GM12878 (cell line): Measurements from ENCODE around the gene LMAN2.

Experiments used
- CEBPB ChIP-seq, 2 experiments: fragments of 150-350 bp in 1 of 2; IDR thresholded peaks; 2 replicates each; pipeline ENCODE4 v1.6.1; 2012 to 2014; ENCODE audit warnings: low read depth in 2 of 2, low read length in 2 of 2, borderline replicate concordance in 1 of 2, inconsistent platforms in 1 of 2
- CTCF ChIP-seq, 3 experiments: IDR thresholded peaks in 2 of 3; conservative IDR thresholded peaks in 1 of 3; 2 replicates each; pipeline ENCODE4 v1.5.1; 2011; ENCODE audit warnings: low read depth in 3 of 3, low read length in 3 of 3, mild to moderate bottlenecking in 3 of 3, control low read depth in 2 of 3, moderate library complexity in 2 of 3, inconsistent platforms in 1 of 3, mixed read lengths in 1 of 3; ENCODE audit not compliant: control insufficient read depth in 2 of 3, insufficient read depth in 1 of 3; ENCODE audit errors: extremely low read depth in 1 of 3
- EZH2 ChIP-seq: IDR thresholded peaks from 2 replicates; pipeline ENCODE4 v1.6.1; 2012; ENCODE audit warnings: low read depth, mild to moderate bottlenecking, control low read depth, inconsistent platforms, low read length, borderline replicate concordance; ENCODE audit not compliant: control insufficient read depth
- FOS ChIP-seq: IDR thresholded peaks from 3 replicates; pipeline ENCODE4 v1.6.1; 2011; ENCODE audit warnings: borderline replicate concordance; ENCODE audit not compliant: insufficient read length; ENCODE audit errors: extremely low read depth
- POLR2A ChIP-seq: IDR thresholded peaks from 2 replicates; pipeline ENCODE4 v1.6.1; 2011; ENCODE audit warnings: low read depth, mild to moderate bottlenecking, low read length
- POLR2AphosphoS5 ChIP-seq: IDR thresholded peaks from 2 replicates; pipeline ENCODE4 v1.6.1; 2011; ENCODE audit warnings: mild to moderate bottlenecking, low read length, inconsistent platforms
- RELB ChIP-seq: fragments of 450-650 bp; IDR thresholded peaks from 2 replicates; pipeline ENCODE4 v1.6.1; 2017; ENCODE audit warnings: low read depth, mild to moderate bottlenecking, moderate library complexity
- TAF1 ChIP-seq: IDR thresholded peaks from 2 replicates; pipeline ENCODE4 v1.6.1; 2011; ENCODE audit warnings: mild to moderate bottlenecking, low read depth, low read length, borderline replicate concordance
- ZNF24 ChIP-seq: fragments of 450-650 bp; IDR thresholded peaks from 2 replicates; pipeline ENCODE4 v1.6.1; 2017; ENCODE audit warnings: antibody characterized with exemption, mild to moderate bottlenecking
- ZNF274 ChIP-seq: IDR thresholded peaks from one replicate; pipeline ENCODE4 v1.8.0; 2011; ENCODE audit not compliant: insufficient read length, insufficient read depth

- no peak for TF ChIP-seq CEBPB (IDR thresholded peaks at IDR 0.05; ENCODE audit: borderline replicate concordance in 1 of 2, low read depth in 2 of 2, low read length in 2 of 2)
- no peak for TF ChIP-seq EZH2
- no peak for TF ChIP-seq ZNF274
- no peak for TF ChIP-seq CTCF (IDR thresholded peaks at IDR 0.05 in 2 of 3, conservative IDR thresholded peaks at IDR 0.05 in 1 of 3; ENCODE audit: control insufficient read depth in 2 of 3, extremely low read depth in 1 of 3, insufficient read depth in 1 of 3, low read depth in 3 of 3, low read length in 3 of 3)
- no peak for TF ChIP-seq ZNF24
- peak; percentile 82 for TF ChIP-seq POLR2A
- TF ChIP-seq FOS: no peak
- peak; percentile 58; the same call in 1 of the 2 replicates for TF ChIP-seq TAF1
- TF ChIP-seq RELB: peak; percentile 84
- peak; percentile 52 for TF ChIP-seq POLR2AphosphoS5
Measured at GRCh38 chr5:177357459-177358351, 6.2 kb upstream of the LMAN2 start, which contains the start of gene RGS14.
